HG02759 (cell line): ENCODE results near the gene CCNI.
"Not testable (repeated sequence)": the region's sequence is repeated elsewhere in the genome, so short reads cannot be mapped to it uniquely, and the experiment has no call there.

Source experiments
- ATAC-seq: cut with Tn5 transposase; IDR thresholded peaks from one replicate; pipeline ENCODE4 v1.9.1; 2021; ENCODE audit warnings: mild to moderate bottlenecking, moderate library complexity; ENCODE audit not compliant: unreplicated experiment

Gene CCNI

DNA sequence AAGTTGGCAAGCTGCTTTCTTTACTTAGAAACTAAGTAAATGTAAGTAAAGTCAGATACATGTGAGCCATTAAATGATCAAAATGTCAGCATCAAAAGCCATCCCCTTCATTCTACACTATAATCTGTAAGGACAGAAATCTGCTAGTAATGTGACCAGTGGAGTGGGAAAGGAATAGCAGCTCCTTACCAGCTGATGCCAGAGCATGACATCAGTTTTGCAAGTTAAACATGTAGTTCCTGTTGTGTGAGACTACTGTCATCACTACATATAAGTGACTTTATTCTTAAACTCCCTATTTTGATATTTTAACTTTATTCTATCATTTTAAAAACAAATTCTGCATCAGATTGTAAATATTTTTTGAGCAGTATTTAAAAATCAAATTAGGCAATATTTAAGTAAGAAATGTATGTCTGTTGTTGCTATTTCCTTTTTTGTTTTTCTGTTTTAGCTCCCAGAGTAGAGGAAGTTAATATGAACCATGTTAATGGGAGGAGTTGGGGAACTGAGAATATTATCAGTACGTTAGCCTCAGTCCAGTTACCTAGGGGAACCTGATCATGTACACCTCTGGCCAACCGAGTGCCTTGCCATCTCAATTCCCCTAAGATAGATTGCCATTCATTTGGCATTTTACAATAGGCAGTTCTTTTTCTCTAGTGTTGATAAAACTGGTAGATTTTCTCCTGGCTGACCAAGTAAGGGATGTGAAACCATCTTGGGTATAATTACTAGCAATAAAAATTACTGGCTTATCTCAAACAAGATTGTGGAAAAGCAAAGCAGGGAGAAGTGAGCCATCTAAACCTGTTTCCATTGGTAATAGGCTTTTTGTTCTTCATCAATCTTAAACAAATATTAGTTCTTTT, 34.7 kb downstream of the CCNI start:
- ATAC-seq = no peak

- no peak for ATAC-seq
Measured at GRCh38 chr4:77040270-77040669, 35.5 kb downstream of the CCNI start.

DNA sequence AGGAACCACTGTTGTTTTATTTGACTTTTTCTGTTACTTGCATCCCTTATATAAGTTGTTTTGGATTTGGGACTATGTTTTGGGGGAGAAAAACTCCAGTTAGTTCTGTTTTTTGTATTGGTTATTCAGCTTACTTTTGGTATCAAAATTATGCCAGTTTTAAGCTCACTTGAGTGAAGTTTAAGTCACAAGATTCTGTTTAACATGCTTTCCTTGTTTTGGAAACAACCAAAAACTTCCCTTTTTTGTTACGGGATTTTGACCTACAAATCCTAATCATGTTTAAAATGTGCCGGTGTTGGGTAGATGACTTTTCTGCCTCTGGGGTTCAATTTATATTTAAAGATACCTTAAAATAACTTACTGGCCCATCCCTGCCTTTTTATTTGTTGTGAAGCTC, 36.0 kb downstream of the CCNI start:
- no peak for ATAC-seq

GRCh38 chr4:77037736-77038135, 38.1 kb downstream of the CCNI start:
- no peak for ATAC-seq

- ATAC-seq = not testable (repeated sequence)
Measured at GRCh38 chr4:77037168-77037567, 38.6 kb downstream of the CCNI start.

GRCh38 chr4:77036206-77036605, 39.6 kb downstream of the CCNI start:
- no peak for ATAC-seq

DNA sequence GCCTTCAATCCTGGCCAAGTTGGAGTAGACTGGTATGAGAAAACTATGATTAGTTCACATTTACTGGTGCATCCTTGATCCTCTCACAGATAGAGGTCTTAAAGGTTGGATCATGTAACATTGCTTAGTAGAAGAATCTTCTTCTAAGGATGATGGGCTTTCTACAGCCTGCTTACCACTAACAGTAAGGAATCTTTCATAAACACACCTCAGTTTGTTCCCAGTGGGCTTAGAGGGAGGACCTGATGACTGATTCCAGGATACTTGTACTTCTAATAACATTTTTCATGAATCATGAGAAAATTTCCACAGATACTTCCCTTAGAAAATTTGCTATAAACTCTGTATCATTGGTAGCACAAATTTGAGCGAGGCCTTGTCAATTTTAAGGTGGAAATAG, 40.6 kb downstream of the CCNI start:
- ATAC-seq = no peak

DNA sequence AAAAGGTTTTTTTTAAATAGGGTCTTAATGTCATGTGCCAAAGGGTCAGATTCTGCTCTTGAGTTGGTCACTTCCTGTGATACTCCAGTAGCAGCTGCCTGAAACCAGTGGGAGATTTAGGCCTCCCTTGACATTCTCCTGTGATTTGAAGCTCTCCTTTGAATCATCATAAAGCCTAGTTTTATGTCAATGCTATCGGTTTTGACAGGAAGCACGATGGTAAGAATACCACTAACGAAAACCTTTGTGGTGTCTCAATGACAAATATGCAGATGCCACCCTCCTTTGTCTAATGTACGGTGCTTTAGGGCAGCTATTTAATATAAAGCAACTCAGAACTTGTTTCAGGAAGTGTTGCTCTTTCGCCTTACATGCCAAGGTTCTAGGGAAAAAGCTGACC, 44.2 kb downstream of the CCNI start:
- ATAC-seq = no peak

DNA sequence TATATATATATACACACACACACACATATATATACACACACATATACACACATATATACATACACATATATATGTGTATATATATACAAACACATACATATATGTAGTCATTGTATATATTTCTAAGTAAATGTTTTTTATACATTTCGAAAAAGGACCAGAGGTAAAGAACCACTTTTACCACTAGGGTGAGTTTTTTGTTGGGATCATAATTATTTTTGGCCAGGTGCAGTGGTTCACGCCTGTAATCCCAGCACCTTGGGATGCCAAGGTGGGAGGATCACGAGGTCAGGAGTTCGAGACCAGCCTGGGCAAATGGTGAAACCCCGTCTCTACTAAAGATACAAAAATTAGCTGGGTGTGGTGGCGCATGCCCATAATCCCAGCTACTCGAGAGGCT, 46.0 kb downstream of the CCNI start:
- ATAC-seq = not testable (repeated sequence)

GRCh38 chr4:77028246-77028645, 47.5 kb downstream of the CCNI start:
- no peak for ATAC-seq

DNA sequence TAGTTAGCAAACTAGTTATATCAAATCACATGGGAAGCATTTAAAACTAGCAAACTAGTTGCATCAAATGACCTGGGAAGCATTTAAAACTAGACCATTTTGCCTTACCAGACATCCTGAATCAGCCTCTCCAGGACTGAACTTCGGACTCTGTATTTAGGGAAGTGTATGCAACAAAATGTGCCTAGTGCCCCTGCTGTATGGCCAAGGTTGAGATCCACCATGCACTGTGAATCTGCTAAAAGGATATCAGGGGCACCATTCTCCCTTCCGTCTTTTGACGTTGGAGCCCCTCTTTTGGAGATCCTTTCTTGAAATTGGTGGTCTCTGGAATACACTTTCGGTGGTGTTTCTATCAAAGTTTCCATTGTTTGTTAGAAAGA, 49.5 kb downstream of the CCNI start:
- ATAC-seq = no peak

GRCh38 chr4:77025643-77026321, 50.0 kb downstream of the CCNI start:
- ATAC-seq = no peak

- no peak for ATAC-seq
Measured at GRCh38 chr4:77023920-77024319, 51.9 kb downstream of the CCNI start.

DNA sequence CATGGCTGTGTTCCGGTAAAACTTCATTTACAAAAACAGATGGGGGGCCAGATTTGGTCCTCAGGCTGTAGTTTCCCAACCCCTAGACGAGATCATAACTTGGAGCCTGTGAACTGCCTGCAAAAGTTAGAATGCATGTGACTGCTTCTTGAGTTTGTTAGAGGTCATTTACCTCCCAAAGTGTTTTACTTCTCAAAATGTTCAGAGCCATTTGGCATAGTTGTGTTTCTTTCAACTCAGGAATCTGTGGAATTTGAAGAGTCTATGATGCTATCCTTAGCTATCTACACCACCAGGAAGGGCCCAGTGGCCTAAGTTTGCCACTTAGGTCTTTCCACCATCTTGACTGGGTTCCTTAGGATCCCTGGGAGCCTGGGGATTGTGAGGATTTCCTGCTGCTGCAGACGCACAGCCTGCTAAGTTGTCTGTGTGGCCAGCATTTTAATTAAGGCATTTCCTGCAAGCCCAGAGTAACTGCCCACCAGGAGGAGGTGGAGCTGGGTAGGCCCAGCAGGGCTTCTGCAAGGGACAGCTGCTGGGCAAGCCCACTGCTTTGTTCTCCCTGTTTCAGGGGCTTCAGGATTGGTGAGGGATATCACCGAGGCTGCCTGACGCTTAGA, 53.1 kb downstream of the CCNI start:
- ATAC-seq = no peak

- no peak for ATAC-seq
Measured at GRCh38 chr4:77021614-77022089, 54.1 kb downstream of the CCNI start.

- ATAC-seq = no peak
Measured at GRCh38 chr4:77020017-77020416, 55.8 kb downstream of the CCNI start.

- ATAC-seq = no peak
Measured at GRCh38 chr4:77015390-77015789, 60.4 kb downstream of the CCNI start.

GRCh38 chr4:77014256-77014655, 61.5 kb downstream of the CCNI start:
- ATAC-seq = no peak

- ATAC-seq = no peak
Measured at GRCh38 chr4:77012726-77013125, 63.1 kb downstream of the CCNI start.

- no peak for ATAC-seq
Measured at GRCh38 chr4:77010841-77011354, 64.9 kb downstream of the CCNI start.

- no peak for ATAC-seq
Measured at GRCh38 chr4:77009511-77010115, 66.2 kb downstream of the CCNI start.
